Measurements from ENCODE around the gene PDE1A.

The PDE1A gene

DNA sequence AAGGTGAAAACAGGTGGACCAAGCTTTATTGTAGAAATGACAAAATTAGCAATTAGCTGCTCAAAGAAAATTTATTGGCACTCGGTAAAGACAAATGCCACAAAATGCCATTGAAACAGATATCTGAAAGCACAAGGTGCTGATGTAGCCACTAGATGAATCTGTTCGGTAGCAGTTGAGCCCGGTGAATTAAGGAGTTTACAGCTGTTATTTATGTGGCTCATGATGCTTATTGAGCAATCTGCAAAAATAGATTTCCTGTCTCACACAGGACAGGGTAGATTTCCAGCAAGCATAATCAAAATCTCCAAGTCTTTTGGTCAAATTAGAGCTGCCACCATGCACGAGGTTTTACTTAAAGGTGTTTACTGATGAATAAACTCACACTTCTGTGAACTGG, 259.0 kb downstream of the PDE1A start:
- Histone ChIP-seq H3K9me3 (ENCODE audit: insufficient read depth, low read depth, low read length) (no peaks in the 10 kb centered on the region), H4K20me1 (ENCODE audit: insufficient read depth, low read length, poor library complexity, severe bottlenecking) (no peaks in the 10 kb centered on the region), H3K4me1 (ENCODE audit: insufficient read depth, low read length, poor library complexity, severe bottlenecking) (no peaks in the 10 kb centered on the region), H3K9ac (ENCODE audit: low read depth, low read length, poor library complexity, severe bottlenecking) (no peak overlapping the region), H3K79me2 (ENCODE audit: insufficient read depth, low read length) (no peaks in the 10 kb centered on the region), H3K9me2 (replicated peaks; ENCODE audit: low read depth, low read length) (no peaks in the 10 kb centered on the region), H3K4me2 (ENCODE audit: low read depth, low read length, poor library complexity, severe bottlenecking) (no peak overlapping the region), H3K36me3 (ENCODE audit: insufficient read depth, low read length) (no peaks in the 10 kb centered on the region), H3K27me3 (ENCODE audit: insufficient read depth, low read length, poor library complexity, severe bottlenecking) (no peaks in the 10 kb centered on the region), H3F3A (ENCODE audit: low read depth) (no peaks in the 10 kb centered on the region), H2AFZ (ENCODE audit: low read length) (no peak overlapping the region), H3K4me3 (ENCODE audit: low read length, poor library complexity, severe bottlenecking) (no peak overlapping the region)
- TF ChIP-seq EZH2phosphoT487 (IDR thresholded peaks at IDR 0.05; ENCODE audit: borderline replicate concordance) = no peak

DNA sequence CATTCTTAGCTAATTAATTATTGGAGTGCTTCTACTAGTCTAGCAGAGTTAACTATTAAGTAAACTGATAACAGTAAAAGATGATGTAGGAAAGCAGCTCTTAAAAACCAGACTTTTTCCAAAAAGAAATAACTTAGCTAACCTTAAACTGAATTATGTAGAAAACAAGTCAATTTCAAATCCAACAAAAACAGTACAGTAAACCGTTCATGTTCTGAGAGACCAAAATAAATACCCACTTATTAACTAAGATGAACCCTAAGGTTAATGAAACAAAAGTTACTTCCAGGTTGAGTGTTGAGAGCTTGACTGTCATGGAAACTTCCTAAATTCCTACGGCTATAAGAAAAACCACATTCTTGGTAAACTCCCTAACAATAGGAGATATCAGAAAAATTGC, 260.0 kb downstream of the PDE1A start:
- Histone ChIP-seq H3K9ac (ENCODE audit: low read depth, low read length, poor library complexity, severe bottlenecking) (no peak overlapping the region), H3K4me2 (ENCODE audit: low read depth, low read length, poor library complexity, severe bottlenecking) (no peak overlapping the region), H3F3A (ENCODE audit: low read depth) (no peaks in the 10 kb centered on the region), H3K36me3 (ENCODE audit: insufficient read depth, low read length) (no peaks in the 10 kb centered on the region), H3K4me1 (ENCODE audit: insufficient read depth, low read length, poor library complexity, severe bottlenecking) (no peaks in the 10 kb centered on the region), H2AFZ (ENCODE audit: low read length) (no peak overlapping the region), H3K79me2 (ENCODE audit: insufficient read depth, low read length) (no peaks in the 10 kb centered on the region), H3K4me3 (ENCODE audit: low read length, poor library complexity, severe bottlenecking) (no peak overlapping the region), H3K9me3 (ENCODE audit: insufficient read depth, low read depth, low read length) (no peaks in the 10 kb centered on the region), H3K27me3 (ENCODE audit: insufficient read depth, low read length, poor library complexity, severe bottlenecking) (no peaks in the 10 kb centered on the region), H4K20me1 (ENCODE audit: insufficient read depth, low read length, poor library complexity, severe bottlenecking) (no peaks in the 10 kb centered on the region), H3K9me2 (replicated peaks; ENCODE audit: low read depth, low read length) (no peaks in the 10 kb centered on the region)
- TF ChIP-seq, protein P1, sequence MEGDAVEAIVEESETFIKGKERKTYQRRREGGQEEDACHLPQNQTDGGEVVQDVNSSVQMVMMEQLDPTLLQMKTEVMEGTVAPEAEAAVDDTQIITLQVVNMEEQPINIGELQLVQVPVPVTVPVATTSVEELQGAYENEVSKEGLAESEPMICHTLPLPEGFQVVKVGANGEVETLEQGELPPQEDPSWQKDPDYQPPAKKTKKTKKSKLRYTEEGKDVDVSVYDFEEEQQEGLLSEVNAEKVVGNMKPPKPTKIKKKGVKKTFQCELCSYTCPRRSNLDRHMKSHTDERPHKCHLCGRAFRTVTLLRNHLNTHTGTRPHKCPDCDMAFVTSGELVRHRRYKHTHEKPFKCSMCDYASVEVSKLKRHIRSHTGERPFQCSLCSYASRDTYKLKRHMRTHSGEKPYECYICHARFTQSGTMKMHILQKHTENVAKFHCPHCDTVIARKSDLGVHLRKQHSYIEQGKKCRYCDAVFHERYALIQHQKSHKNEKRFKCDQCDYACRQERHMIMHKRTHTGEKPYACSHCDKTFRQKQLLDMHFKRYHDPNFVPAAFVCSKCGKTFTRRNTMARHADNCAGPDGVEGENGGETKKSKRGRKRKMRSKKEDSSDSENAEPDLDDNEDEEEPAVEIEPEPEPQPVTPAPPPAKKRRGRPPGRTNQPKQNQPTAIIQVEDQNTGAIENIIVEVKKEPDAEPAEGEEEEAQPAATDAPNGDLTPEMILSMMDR (conservative IDR thresholded peaks at IDR 0.05; ENCODE audit: low read length) = no peak
- no peak for TF ChIP-seq EZH2phosphoT487 (IDR thresholded peaks at IDR 0.05; ENCODE audit: borderline replicate concordance)

DNA sequence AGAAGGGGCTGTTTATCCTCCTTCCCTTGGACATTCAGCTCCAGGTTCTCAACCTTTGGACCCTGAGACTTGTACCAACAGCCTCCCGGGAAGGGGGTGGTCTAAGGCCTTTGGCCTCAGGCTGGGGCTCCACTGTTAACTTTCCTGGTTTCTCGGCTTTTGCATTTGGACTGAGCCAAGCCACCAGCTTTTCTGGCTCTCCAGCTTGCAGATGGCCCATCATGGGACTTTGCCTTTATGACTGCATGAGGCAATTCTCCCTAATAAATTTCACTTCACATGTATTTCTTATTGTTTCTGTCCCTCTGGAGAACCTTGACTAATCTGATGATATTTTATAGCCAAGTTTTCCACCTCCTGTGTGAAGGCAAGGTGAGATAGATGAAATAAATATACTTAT, 260.4 kb downstream of the PDE1A start:
- Histone ChIP-seq H3K27me3 (ENCODE audit: insufficient read depth, low read length, poor library complexity, severe bottlenecking) (no peaks in the 10 kb centered on the region), H3K4me2 (ENCODE audit: low read depth, low read length, poor library complexity, severe bottlenecking) (no peak overlapping the region), H3K9ac (ENCODE audit: low read depth, low read length, poor library complexity, severe bottlenecking) (no peak overlapping the region), H3K4me3 (ENCODE audit: low read length, poor library complexity, severe bottlenecking) (no peak overlapping the region), H3K36me3 (ENCODE audit: insufficient read depth, low read length) (no peaks in the 10 kb centered on the region), H2AFZ (ENCODE audit: low read length) (no peak overlapping the region), H3K9me3 (ENCODE audit: insufficient read depth, low read depth, low read length) (no peaks in the 10 kb centered on the region), H3K79me2 (ENCODE audit: insufficient read depth, low read length) (no peaks in the 10 kb centered on the region), H3F3A (ENCODE audit: low read depth) (no peaks in the 10 kb centered on the region), H3K9me2 (replicated peaks; ENCODE audit: low read depth, low read length) (no peaks in the 10 kb centered on the region), H4K20me1 (ENCODE audit: insufficient read depth, low read length, poor library complexity, severe bottlenecking) (no peaks in the 10 kb centered on the region), H3K4me1 (ENCODE audit: insufficient read depth, low read length, poor library complexity, severe bottlenecking) (no peaks in the 10 kb centered on the region)
- no peak for TF ChIP-seq EZH2phosphoT487 (IDR thresholded peaks at IDR 0.05; ENCODE audit: borderline replicate concordance)
- TF ChIP-seq, protein P1 (conservative IDR thresholded peaks at IDR 0.05; ENCODE audit: low read length) = no peak

DNA sequence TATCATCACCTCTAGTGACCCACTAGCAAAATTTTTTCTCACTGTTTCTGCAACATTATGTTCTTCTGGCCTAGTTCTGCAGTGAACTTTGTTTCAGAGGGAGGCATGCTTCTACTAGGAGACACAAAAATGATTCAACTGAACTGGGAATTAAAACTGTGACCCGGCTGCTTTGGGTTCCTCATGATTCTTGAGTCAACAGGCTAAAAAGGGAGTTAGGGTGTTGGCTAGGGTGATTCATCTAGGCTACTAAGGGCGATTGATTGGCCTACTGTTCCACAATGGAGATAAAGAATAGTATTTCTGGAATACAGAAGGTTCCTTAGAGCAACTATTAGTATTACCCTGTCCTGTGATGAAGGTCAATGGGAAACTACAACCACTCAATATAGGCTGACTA, 261.6 kb downstream of the PDE1A start:
- Histone ChIP-seq H3K4me2 (ENCODE audit: low read depth, low read length, poor library complexity, severe bottlenecking) (no peak overlapping the region), H3K27me3 (ENCODE audit: insufficient read depth, low read length, poor library complexity, severe bottlenecking) (no peaks in the 10 kb centered on the region), H3K36me3 (ENCODE audit: insufficient read depth, low read length) (no peaks in the 10 kb centered on the region), H3K9me3 (ENCODE audit: insufficient read depth, low read depth, low read length) (no peaks in the 10 kb centered on the region), H3K4me3 (ENCODE audit: low read length, poor library complexity, severe bottlenecking) (no peak overlapping the region), H3F3A (ENCODE audit: low read depth) (no peaks in the 10 kb centered on the region), H3K4me1 (ENCODE audit: insufficient read depth, low read length, poor library complexity, severe bottlenecking) (no peaks in the 10 kb centered on the region), H3K79me2 (ENCODE audit: insufficient read depth, low read length) (no peaks in the 10 kb centered on the region), H3K9me2 (replicated peaks; ENCODE audit: low read depth, low read length) (no peaks in the 10 kb centered on the region), H4K20me1 (ENCODE audit: insufficient read depth, low read length, poor library complexity, severe bottlenecking) (no peaks in the 10 kb centered on the region), H2AFZ (ENCODE audit: low read length) (no peak overlapping the region), H3K9ac (ENCODE audit: low read depth, low read length, poor library complexity, severe bottlenecking) (no peak overlapping the region)
- no peak for TF ChIP-seq EZH2phosphoT487 (IDR thresholded peaks at IDR 0.05; ENCODE audit: borderline replicate concordance)
- TF ChIP-seq, protein P1 (conservative IDR thresholded peaks at IDR 0.05; ENCODE audit: low read length) = no peak

Data from Loucy (cell line).